Measurements from ENCODE around the gene UBE2K. TPM values are rescaled to one million over a fixed set of nuclear protein-coding genes. Genes with fewer than 3 reads are reported as not detected.
"Not testable (repeated sequence)": the region's sequence is repeated elsewhere in the genome, so short reads cannot be mapped to it uniquely, and the experiment has no call there.

UBE2K gene
- total RNA-seq, 1 experiment from 2014 or later = 23.1 TPM

DNA sequence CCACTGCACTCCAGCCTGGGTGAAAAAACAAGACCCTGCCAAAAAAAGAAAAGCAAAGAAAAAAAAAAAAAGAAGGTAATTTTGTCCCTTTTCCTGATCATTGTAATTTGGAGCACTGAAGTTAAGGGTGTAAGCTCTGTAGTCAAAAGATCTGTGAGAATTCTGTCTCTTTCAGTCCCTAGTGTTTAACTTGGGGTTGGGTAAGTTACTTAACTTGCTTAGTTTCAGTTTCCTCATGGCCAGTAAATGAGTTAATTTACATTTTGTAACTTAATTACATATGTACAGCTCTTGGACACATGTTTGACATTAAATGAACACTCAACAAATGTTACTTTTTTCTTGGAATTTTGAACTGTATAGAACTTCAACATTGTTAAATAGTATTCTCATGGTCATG is 10.9 kb upstream of the UBE2K start:
- DNase-seq (ENCODE audit: low read depth) = no peak

DNA sequence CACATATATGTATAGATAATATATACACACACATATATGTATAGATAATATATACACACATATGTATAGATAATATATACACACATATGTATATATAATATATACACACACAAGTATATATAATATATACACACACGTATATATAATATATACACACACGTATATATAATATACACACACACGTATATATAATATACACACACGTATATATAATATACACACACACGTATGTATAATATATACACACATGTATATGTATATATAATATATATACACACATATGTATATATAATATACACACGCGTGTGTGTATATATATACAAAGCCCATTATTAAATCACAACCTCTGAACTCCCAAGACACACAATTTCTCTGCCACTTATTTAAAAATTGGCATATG is 8.0 kb upstream of the UBE2K start:
- DNase-seq (ENCODE audit: low read depth) = no peak

DNA sequence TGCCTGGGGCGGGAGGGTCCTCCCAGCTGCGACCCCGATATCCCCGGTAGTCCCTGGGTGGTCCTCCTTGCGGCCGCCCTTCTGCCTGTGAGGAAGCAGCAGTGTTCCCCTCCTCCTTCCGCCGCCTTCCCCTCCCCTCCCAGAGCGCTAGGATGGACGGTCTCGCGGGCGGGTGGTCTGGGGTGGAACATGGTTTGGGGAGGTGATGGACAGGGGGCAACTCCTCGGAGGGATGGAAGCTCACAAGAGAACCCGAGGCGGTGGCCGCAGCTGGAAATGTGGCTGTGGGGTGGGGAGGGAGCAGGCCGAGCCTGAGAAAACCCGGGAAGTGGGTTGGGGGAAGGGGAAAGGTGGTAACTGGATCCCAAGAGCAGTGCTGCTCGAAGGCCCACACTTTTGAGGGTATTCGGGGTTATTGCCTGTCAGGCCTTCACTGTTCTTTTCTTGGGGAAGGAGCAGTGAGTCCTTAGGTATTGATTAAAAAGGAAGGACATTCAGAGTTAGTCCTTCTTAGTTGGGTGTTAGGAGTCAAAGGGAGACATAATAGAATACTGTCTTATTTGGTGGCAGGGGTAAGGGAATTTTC is 581 bp downstream of the UBE2K start:
- DNase-seq (ENCODE audit: low read depth) = peak; percentile 38

GRCh38 chr4:39699687-39700409 is 1.9 kb downstream of the UBE2K start:
- DNase-seq (ENCODE audit: low read depth) = peak; percentile 44

DNA sequence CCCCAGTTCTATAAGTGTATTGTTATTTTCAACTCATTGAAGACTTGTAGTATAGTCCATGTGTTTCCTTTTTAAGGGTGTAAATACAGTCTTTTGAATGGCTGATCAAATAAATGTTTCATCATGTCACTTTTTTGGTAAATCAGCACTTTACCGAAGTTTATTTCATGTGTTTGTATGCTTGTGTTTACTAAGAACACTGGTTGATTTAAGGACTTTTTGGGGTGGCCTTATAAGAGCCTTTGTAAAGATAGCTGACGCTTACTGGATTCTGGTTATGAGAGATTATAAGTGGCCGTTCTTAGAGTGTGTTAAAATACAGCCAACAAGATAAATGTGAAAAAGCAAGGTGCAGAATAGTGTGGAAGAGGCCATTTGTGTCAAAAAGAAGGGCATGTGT is 2.6 kb downstream of the UBE2K start:
- no peak for DNase-seq (ENCODE audit: low read depth)

- no peak for DNase-seq (ENCODE audit: low read depth)
Measured at GRCh38 chr4:39702716-39703115, 4.8 kb downstream of the UBE2K start.

- DNase-seq (ENCODE audit: low read depth) = not testable (repeated sequence)
Measured at GRCh38 chr4:39704789-39705188, 6.9 kb downstream of the UBE2K start.

GRCh38 chr4:39706334-39706733 is 8.4 kb downstream of the UBE2K start:
- DNase-seq (ENCODE audit: low read depth) = peak; percentile 80

GRCh38 chr4:39706741-39707511 is 9.0 kb downstream of the UBE2K start:
- DNase-seq (ENCODE audit: low read depth) = peak; percentile 21

DNA sequence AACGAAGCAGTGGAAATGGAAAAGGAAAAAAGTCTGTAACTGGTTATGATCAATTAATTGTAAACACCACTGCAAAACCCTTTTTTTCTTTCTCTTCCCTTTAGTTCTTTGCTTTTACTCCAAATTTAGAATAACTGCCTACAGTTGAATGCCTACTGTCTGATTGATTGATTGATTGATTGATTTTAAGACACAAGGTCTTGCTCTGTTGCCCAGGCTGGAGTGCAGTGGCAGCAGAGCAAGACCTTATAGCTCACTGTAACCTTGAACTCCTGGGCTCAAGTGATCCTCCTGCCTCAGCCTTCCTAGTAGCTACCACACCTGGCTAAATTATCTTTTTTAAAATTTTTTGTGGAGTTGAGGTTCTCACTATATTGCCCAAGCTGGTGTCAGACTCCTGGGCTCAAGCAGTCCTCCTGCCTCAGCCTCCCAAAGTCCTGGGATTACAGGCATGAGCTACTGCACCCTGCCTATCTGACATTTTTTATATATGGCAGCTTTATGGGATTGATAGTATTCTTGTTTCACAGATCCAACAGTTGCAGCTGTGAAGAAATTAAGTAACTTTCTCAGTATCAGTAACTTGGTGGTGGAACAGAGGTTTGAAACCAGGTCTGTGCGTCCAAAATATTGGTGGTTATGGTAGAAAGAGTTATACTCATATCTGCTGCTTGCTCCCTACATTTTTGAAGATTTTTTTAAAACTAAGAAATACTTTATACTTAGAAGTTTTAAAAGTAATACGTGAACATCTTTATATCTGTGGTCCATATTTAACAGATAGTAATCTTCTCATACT is 12.4 kb downstream of the UBE2K start:
- DNase-seq (ENCODE audit: low read depth) = no peak

GRCh38 chr4:39712819-39713607 is 15.1 kb downstream of the UBE2K start:
- DNase-seq (ENCODE audit: low read depth) = no peak

GRCh38 chr4:39713691-39714090 is 15.8 kb downstream of the UBE2K start:
- DNase-seq (ENCODE audit: low read depth) = peak; percentile 30

DNA sequence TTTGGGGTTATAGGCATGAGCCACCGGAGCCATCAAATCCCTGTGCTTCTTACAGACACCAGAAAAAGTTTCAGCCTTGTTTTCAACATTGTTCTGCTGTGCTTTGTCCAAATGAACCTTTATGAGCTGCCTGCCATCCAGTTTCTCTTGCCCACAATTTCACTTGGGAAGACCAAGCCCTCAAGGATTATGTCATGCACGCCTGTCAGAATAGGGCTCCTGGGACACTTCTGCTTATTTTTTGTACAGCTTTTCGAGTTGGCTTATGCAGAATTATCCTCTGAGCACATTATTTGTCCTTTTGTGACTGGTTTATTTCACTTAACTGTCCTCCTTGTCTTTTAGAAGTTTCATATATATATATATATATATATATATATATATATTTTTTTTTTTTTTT is 16.2 kb downstream of the UBE2K start:
- peak; percentile 26 for DNase-seq (ENCODE audit: low read depth)

- no peak for DNase-seq (ENCODE audit: low read depth)
Measured at GRCh38 chr4:39715788-39716187, 17.9 kb downstream of the UBE2K start.

GRCh38 chr4:39716356-39716755 is 18.4 kb downstream of the UBE2K start:
- DNase-seq (ENCODE audit: low read depth) = no peak

GRCh38 chr4:39717743-39718142 is 19.8 kb downstream of the UBE2K start:
- not testable (repeated sequence) for DNase-seq (ENCODE audit: low read depth)

DNA sequence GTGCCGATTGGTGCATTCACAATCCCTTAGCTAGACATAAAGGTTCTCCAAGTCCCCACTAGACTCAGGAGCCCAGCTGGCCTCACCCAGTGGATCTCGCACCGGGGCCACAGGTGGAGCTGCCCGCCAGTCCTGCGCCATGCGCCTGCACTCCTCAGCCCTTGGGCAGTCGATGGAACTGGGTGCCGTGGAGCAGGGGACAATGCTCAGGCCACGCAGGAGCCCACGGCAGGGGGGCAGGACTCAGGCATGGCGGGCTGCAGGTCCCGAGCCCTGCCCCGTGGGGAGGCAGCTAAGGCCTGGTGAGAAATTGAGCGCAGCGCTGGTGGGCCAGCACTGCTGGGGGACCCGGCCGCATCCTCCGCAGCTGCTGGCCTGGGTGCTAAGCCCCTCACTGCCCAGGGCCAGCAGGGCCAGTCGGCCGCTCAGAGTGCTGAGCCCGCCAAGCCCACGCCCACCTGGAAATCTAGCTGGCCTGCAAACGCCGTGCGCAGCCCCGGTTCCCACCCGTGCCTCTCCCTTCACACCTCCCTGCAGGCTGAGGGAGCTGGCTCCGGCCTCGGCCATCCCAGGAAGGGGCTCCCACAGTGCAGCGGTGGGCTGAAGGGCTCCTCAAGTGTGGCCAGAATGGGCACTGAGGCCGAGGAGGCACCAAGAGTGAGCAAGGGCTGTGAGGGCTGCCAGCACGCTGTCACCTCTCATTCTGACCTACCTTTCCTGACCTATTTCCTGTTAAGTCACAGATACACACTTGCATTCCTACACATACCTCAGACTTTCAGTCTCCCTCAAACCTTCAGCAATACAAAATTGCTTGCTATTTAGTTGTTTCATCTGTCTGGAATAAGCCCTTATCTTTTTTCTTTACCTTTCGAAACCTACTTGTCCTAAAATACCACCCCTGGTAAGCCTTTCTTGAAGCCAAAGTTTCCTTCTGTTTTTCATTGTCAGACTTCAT is 20.7 kb downstream of the UBE2K start:
- no peak for DNase-seq (ENCODE audit: low read depth)

DNA sequence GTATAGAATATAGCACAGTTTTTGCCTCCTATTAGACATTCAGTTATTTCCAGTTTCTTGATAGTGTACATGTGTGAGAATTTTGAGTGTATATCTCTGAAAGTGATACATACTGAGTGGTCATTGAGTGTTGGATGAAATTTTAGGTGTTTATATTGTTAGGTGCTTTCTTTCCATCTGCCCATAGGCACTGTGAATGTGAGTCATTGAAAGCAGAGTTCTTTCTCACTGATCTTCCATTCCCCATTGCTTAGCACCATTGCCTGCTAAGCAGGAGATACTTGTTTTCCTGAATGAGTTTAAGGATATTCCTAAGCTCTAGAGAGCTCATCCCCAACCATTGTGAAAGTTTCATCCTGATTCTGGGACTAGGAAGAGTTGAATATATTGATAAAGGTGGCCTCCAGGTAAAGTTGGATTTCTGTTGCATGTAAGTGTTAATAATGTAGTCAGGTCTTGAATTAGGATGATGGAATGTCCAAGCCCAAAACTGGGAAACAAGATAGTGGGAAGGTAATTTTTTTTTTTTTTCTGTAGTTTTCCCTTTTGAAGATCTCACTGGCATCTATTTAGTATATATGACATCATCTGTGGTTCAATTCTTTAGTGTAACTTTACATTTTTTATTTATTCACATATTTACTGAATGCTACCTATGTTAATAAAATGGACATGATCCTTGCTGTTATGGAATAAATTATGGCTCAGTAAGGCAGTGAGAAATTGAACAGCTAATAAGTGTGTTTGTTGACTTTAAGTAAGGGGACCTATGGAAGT is 22.1 kb downstream of the UBE2K start:
- DNase-seq (ENCODE audit: low read depth) = no peak

DNA sequence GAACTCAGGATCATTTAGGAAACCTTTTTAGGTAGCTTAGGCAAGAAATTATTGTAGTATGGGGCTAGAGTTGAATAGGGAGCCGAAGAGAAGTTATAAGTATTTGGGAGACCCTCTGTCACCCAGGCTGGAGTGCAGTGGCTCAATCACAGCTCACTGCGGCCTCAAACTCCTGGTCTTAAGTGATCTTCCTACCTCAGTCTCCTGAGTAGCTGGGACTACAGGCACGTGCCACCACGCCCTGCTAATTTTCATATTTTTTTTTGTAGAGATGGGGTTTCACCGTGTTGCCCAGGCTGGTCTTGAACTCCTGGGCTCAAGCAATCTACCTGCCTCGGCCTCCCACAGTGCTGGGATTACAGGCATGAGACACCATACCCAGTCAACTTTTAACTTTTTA is 23.3 kb downstream of the UBE2K start:
- DNase-seq (ENCODE audit: low read depth) = not testable (repeated sequence)
